ENCODE results near the gene UHRF1.

Gene UHRF1

DNA sequence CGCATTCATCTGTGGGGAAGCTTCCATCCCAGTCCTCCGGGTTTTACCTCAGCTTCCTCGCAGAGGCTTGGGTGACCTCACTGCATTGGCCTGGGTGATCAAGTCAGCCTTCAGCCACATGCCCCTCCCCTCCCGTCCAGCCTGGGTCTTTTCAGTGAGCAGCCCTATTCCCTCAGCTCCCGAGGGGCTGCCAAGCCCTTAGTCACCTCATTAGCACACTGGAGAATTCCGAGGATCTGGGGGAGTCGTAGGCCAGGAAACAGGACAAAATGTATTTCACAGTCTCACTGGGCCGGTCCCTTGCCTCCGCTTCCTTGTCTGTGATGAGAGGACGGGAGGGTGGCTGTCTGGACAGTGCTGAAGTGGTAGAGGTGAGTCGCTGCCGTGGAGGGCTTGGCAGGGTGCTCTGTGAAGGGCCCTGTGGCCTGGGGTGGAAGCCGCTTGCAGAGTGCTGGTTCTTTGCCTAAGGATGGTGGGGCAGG, 79.5 kb downstream of the UHRF1 start:
- no peak for DNase-seq (ENCODE audit: low spot score)

DNA sequence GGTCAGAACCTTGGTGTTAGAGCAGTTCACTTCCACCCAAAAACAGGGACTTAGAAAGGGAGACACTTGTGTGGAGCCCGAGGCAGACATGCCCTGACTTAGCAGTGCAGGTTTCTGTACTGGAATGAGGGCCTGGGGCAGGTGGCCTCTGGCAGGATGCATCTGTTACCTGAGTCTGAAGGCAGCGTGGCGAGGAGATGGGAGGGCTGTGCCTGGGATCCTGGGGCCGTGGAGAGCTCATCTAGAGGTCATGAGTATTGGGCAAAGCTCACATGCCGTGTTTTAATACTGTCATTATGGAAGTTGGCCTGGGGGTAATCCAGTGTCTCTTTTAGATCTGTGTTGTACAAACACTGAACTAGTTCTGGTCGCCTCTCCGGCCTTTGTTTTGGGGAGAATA, 81.0 kb downstream of the UHRF1 start:
- DNase-seq (ENCODE audit: low spot score), result no peak

DNA sequence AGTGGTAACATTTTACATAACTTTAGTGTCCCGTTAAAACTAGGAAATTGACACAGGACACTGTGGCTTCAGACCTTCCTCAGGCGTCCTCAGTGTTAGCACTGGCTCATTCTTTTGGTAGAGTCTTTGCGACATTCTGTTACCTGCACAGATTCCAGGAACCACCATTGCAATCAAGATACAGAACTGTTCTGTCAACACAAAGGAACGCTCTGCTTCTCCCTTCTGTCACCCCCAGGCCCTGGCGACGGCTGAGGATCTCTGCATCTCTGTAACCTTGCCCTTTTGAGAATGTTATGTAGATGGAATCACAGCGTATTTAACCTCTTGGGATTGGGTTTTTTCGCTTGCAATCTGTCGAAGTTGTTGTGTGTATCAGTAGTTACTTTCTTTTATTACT, 82.2 kb downstream of the UHRF1 start:
- DNase-seq (ENCODE audit: low spot score), result no peak

DNA sequence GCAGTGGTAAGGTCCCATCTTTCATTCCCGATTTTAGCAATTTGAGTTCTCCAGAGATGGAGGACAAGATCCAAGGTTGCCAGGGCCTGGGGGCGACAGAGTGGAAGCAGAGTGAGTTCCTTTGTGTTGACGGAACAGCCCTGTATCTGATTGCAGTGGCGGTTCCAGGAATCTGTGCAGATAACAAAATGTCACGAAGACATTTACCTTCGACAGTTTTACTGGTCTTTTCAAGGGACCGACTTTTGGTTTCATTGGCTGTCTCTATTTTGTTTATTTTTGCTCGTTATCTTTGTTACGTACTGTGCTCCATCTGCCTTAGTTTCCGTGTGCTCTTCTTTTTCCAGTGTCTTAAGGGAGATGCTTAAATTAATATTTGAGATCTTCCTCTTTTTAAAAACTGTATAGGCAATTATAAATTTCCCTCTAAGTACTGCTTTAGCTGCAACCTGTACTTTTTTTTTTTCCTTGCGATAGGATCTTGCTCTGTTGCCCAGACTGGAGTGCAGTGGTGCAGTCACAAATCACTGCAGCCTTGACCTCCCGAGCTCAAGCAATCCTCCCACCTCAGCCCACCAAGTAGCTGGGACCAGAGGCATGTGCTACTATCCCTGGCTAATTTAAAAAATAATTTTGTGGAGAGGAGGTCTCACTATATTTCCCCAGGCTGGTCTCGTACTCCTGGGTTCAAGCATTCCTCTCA, 82.8 kb downstream of the UHRF1 start:
- no peak for DNase-seq (ENCODE audit: low spot score)

DNA sequence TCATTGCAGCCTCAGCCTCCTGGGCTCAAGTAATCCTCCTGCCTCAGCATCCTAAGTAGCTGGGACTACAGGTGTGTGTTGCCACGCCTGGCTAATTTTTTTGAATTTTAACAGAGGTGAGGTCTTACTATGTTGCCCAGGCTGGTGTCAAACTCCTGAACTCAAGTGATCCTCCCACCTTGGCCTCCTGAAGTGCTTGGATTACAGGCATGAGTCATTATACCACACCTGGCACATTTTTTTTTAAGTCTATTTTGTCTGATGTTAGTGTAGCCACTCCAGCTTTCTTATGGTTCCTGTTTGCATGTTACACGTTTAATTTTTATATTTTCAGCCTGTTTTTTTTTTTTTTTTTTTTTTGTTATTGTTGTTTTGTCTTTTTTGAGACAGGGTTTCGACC, 84.4 kb downstream of the UHRF1 start:
- no peak for DNase-seq (ENCODE audit: low spot score)

DNA sequence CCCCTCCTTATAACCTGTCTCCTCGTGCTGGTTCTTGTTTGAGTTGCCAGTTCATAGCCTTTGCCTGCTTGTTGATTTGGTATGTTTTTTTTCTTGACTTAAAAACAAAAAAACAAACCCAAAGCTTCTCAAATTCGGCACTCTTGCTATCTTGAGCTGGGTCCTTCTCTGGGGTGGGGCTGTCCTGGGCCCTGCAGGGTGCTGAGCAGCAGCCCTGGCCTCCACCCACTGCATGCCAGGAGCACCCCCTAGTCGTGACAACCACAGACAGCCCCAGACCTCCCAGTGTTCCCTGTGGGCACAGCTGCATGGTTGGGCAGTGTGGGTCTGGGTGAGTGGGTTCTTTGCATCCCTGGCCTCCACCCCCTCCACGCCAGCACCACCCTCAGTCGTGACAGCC, 87.4 kb downstream of the UHRF1 start:
- no peak for DNase-seq (ENCODE audit: low spot score)

DNA sequence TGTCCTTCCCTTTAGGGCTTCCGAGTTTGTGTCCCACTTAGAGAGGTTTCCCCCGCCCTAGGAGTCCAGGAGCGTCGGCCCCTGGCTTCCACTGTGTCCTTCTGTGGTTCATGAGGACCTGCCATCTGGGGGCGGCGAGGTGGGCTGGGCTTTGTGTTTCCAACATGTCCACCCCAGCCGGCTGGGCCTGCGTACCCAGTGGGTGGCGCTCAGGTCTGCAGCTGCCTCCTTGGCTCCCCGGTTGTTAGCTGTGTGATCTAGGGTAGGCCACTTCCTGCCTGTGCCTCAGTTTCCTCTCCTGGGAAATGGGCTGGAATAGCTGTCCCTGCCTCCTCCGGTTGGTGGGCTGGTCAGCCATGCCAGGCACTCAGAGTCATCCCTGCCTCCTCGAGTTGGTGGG, 88.0 kb downstream of the UHRF1 start:
- no peak for DNase-seq (ENCODE audit: low spot score)

DNA sequence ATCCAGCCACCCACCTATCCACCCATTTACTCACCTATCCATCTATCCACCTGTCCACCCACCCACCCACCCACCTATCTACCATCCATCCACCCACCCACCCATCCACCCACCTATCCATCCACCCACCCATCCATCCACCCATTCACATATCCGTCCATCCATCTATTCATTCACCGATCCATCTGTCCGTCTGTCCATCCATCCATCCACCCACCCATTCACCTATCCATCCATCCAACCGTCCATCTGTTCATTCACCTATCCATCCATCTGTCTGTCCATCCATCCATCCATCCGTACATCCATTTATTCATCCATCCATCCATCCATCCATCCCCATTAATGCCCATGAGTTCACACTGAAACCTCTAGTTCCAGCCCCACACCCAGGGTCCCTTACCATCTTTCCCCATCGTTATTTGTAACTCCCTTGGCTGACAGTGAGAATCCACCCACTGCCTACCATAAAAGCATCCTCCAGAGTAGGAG, 90.9 kb downstream of the UHRF1 start:
- no peak for DNase-seq (ENCODE audit: low spot score)

DNA sequence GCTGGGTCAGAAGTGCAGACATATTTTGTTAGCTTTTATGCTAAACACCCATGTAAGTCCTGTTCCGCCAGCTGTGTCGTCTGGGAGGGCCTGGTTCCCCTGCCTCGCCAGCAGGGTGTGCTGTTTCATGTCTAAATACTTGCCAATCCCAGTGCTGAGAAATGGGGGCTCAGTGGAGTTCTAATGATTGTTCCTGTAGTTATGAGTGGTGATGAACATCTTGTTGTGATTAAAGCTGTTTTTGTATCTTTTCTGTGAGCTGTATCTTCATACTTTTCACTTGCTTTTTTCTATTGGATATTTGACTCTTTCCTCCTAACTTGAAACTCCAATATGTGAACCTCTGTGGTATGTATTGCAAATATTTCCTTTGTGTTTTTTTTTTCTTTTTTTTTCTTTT, 92.3 kb downstream of the UHRF1 start:
- peak; percentile 73 for DNase-seq (ENCODE audit: low spot score)

DNA sequence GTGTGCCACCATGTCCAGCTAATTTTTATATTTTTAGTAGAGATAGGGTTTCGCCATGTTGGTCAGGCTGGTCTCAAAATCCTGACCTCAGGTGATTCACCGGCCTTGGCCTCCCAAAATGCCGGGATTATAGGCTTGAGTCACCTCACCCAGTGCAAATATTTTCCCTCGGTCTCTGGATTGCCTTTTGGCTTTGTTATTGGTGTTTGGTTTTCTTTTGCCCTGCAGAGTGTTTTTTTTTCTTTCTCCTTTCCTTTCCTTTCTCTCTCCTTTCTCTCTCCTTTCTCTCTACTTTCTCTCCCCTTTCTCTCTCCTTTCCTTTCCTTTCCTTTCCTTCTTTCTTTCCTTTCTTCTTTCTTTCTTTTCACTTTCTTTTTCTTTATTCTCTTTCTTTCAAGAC, 92.8 kb downstream of the UHRF1 start:
- no peak for DNase-seq (ENCODE audit: low spot score)

DNA sequence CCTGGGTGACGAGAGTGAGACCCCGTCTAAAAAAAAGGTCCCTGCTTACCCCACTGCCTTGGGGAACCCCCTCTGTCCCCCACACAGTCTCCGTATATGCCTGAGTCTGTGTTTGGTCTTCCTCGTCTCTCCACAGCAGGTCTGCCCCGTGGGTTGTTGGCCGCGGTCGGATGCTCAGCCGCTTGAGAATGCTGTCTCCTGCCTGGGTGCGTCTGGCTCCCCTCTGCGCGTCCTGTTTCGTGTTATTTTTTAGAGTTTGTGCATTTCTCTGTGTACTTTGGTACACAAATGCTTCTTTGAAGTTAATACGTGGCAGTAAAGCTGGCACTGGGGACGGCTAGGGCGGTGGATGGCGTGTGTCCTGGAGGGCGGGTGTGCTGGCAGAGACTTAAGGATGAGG, 94.5 kb downstream of the UHRF1 start:
- no peak for DNase-seq (ENCODE audit: low spot score)

DNA sequence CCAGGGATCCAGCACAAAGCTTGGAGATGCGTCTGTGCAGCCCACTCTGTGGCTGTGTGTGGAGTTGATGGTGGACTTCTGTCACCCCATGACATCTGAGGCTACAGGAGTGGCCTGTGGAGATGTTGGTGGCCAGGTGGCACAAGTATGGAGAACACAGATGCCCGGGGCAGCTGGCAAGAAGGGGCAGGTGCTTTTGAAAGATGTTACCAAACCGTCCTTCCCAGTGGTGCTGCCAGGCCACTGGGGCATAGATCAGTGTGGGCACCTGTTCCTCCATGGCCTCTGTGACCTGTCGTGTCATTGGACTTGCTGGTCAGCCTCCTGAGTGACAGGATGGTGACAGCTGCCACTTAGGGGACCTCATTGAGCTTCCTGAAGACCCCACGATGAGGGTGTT, 95.8 kb downstream of the UHRF1 start:
- DNase-seq (ENCODE audit: low spot score), result no peak

DNA sequence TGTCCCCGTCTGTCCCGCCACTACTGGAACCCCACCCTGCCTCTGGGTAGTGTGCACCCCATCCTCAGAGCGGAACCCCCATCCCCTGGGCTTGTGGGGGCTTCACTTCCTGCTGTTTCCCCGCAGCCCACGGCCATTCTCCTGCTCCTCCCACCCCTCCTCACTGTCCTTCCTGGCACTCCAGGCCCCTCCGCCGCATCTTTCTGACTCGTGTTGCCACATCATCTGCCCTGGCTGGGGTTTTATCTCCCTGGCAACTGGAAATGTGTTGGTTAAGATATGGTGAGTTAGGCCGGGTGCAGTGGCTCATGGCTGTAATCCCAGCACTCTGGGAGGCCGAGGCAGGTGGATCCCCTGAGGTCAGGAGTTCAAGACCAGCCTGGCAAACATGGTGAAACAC, 96.9 kb downstream of the UHRF1 start:
- DNase-seq (ENCODE audit: low spot score), result no peak

DNA sequence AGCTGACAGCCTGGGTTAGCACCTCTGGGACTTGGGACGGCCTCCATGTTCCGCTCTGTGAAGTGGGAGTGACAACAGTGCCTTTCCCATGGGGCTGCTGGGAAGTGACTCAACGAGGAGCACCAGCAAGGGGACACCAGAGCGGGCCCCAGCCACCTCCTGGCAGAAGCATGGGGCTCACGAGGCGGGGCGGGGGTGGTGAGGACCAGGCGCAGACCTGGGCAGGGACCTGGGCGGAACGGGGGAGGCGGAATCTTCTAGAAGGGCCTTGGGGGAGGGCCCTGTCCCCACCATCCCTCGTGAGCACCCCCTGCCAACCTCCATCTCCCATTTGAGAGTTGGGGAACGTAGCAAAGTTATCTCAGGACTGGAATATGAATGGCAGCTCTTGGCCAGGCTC, 97.5 kb downstream of the UHRF1 start:
- no peak for DNase-seq (ENCODE audit: low spot score)

Data from NAMALWA (cell line).